SK-N-SH treated with all-trans-retinoic acid at 6 μM for 48 hours (cell line): ENCODE data around the gene SNIP1.
A peak's percentile ranks its signal among the peaks of the same experiment; 100 is the strongest.

Source experiments
- ATAC-seq: fragments of 200-7000 bp; cut with Tn5 transposase; 3 replicates; pipeline ENCODE4 v1.9.1; 2020; ENCODE audit warnings: mild to moderate bottlenecking, moderate library complexity
- BACH2 ChIP-seq: fragments of 250-450 bp; sonication (Bioruptor Pico); IDR thresholded peaks from 2 replicates; pipeline ENCODE4 v1.9.0; 2021; ENCODE audit warnings: mild to moderate bottlenecking, borderline replicate concordance
- CSDC2 ChIP-seq: fragments of 250-450 bp; sonication (Bioruptor Pico); IDR thresholded peaks from 2 replicates; pipeline ENCODE4 v1.5.0; 2020; ENCODE audit warnings: mild to moderate bottlenecking, moderate library complexity
- ESRRG ChIP-seq: fragments of 250-450 bp; sonication (Bioruptor Pico); IDR thresholded peaks from 2 replicates; pipeline ENCODE4 v1.6.1; 2021; ENCODE audit warnings: mild to moderate bottlenecking
- ISL1 ChIP-seq: fragments of 250-450 bp; sonication (Bioruptor Pico); IDR thresholded peaks from 2 replicates; pipeline ENCODE4 v2.1.2; 2022; ENCODE audit warnings: mild to moderate bottlenecking, moderate library complexity
- OSR1 ChIP-seq: fragments of 250-450 bp; sonication (Bioruptor Pico); IDR thresholded peaks from 2 replicates; pipeline ENCODE4 v1.8.0; 2022; ENCODE audit warnings: moderate library complexity, mild to moderate bottlenecking, inconsistent platforms
- RARB ChIP-seq: fragments of 250-450 bp; sonication (Bioruptor Pico); IDR thresholded peaks from 2 replicates; pipeline ENCODE4 v1.8.0; 2021; ENCODE audit warnings: mild to moderate bottlenecking, moderate library complexity
- SNAI2 ChIP-seq: fragments of 250-450 bp; sonication (Bioruptor Pico); IDR thresholded peaks from 2 replicates; pipeline ENCODE4 v1.5.0; 2020; ENCODE audit warnings: mild to moderate bottlenecking, moderate library complexity
- TCF4 ChIP-seq: fragments of 250-450 bp; sonication (Bioruptor Pico); IDR thresholded peaks from 2 replicates; pipeline ENCODE4 v1.8.0; 2021; ENCODE audit warnings: mild to moderate bottlenecking, moderate library complexity, borderline replicate concordance
- TOX ChIP-seq: fragments of 250-450 bp; sonication (Bioruptor Pico); IDR thresholded peaks from 2 replicates; pipeline ENCODE4 v1.8.0; 2021; ENCODE audit warnings: mild to moderate bottlenecking, moderate library complexity, borderline replicate concordance
- ZC3H10 ChIP-seq: fragments of 250-450 bp; sonication (Bioruptor Pico); IDR thresholded peaks from 2 replicates; pipeline ENCODE4 v1.5.1; 2021; ENCODE audit warnings: mild to moderate bottlenecking, moderate library complexity
- ZFP3 ChIP-seq: fragments of 250-450 bp; sonication (Bioruptor Pico); IDR thresholded peaks from 2 replicates; pipeline ENCODE4 v1.5.0; 2020; ENCODE audit warnings: mild to moderate bottlenecking, moderate library complexity
- ZFP30 ChIP-seq: fragments of 450-650 bp; formaldehyde crosslinking; IDR thresholded peaks from 2 replicates; pipeline ENCODE4 v1.5.0; 2022; ENCODE audit warnings: mild to moderate bottlenecking, moderate library complexity
- ZNF565 ChIP-seq: fragments of 450-650 bp; formaldehyde crosslinking; conservative IDR thresholded peaks from 2 replicates; pipeline ENCODE4 v1.5.0; 2020; ENCODE audit warnings: low read depth, mild to moderate bottlenecking, moderate library complexity
- ZNF70 ChIP-seq: fragments of 450-650 bp; formaldehyde crosslinking; IDR thresholded peaks from 2 replicates; pipeline ENCODE4 v1.5.0; 2020; ENCODE audit warnings: mild to moderate bottlenecking, moderate library complexity
- TF ChIP-seq, protein P1 (sequence below): fragments of 250-450 bp; sonication (Bioruptor Pico); IDR thresholded peaks from 2 replicates; pipeline ENCODE4 v1.8.0; 2020; ENCODE audit warnings: mild to moderate bottlenecking, moderate library complexity, borderline replicate concordance
- TF ChIP-seq, protein P2 (sequence below): fragments of 250-450 bp; sonication (Bioruptor Pico); IDR thresholded peaks from 2 replicates; pipeline ENCODE4 v1.5.1; 2021; ENCODE audit warnings: mild to moderate bottlenecking, moderate library complexity
- TF ChIP-seq, protein P3 (sequence below): fragments of 250-450 bp; sonication (Bioruptor Pico); IDR thresholded peaks from 2 replicates; pipeline ENCODE4 v1.5.1; 2020; ENCODE audit warnings: low read depth, mild to moderate bottlenecking, moderate library complexity
- TF ChIP-seq, protein P4 (sequence below): fragments of 250-450 bp; sonication (Bioruptor Pico); IDR thresholded peaks from 2 replicates; pipeline ENCODE4 v1.5.0; 2020; ENCODE audit warnings: mild to moderate bottlenecking, moderate library complexity

The SNIP1 gene, protein sequence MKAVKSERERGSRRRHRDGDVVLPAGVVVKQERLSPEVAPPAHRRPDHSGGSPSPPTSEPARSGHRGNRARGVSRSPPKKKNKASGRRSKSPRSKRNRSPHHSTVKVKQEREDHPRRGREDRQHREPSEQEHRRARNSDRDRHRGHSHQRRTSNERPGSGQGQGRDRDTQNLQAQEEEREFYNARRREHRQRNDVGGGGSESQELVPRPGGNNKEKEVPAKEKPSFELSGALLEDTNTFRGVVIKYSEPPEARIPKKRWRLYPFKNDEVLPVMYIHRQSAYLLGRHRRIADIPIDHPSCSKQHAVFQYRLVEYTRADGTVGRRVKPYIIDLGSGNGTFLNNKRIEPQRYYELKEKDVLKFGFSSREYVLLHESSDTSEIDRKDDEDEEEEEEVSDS

DNA sequence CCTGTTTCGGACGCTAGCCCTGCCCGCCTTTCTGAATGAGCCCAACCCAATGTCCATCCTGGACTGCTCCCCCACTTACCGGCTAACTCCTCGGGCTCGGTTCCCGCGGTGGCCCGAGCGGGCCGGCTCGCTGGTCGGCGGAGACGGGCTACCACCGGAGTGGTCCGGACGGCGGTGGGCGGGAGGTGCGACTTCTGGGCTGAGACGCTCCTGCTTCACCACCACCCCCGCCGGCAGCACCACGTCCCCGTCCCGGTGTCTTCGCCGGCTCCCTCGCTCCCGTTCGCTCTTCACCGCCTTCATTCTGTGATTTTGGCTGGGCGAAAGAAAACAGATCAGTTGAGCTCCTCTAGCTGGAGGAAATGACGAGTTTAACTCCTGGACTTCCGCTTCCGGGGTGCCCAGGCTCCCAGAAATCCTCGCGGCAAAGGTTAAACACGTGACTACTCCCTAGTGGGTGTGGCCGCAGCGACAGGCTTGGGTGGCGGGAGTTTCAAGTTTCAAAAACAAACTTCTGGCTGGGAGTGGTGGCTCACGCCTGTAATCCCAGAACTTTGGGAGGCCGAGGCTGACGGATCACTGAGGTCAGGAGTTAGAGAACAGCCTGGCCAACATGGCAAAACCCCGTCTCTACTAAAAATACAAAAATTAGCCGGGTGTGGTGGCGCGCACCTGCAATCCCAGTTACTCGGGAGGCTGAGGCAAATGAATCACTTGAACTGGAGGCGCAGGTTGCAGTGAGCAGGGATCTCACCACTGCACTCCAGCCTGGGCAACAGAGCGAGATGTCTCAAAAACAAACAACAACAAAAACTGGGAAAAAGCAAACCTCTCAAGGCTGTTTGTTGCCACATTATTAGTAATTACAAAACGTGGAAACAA, at the start of gene SNIP1:
SNIP1 (minus strand) TSS at position 367 of the 882 bp plus-strand sequence; CDS start at position 303, 64 bp downstream.
- peak; percentile 83 for ATAC-seq
- no peak for TF ChIP-seq ESRRG
- no peak for TF ChIP-seq ZNF70 (CRISPR knock-in tag)
- no peak for TF ChIP-seq ISL1
- no peak for TF ChIP-seq TCF4 (CRISPR knock-in tag)
- TF ChIP-seq RARB, result no peak
- TF ChIP-seq, protein P1, sequence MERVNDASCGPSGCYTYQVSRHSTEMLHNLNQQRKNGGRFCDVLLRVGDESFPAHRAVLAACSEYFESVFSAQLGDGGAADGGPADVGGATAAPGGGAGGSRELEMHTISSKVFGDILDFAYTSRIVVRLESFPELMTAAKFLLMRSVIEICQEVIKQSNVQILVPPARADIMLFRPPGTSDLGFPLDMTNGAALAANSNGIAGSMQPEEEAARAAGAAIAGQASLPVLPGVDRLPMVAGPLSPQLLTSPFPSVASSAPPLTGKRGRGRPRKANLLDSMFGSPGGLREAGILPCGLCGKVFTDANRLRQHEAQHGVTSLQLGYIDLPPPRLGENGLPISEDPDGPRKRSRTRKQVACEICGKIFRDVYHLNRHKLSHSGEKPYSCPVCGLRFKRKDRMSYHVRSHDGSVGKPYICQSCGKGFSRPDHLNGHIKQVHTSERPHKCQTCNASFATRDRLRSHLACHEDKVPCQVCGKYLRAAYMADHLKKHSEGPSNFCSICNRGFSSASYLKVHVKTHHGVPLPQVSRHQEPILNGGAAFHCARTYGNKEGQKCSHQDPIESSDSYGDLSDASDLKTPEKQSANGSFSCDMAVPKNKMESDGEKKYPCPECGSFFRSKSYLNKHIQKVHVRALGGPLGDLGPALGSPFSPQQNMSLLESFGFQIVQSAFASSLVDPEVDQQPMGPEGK (CRISPR knock-in tag), result no peak

DNA sequence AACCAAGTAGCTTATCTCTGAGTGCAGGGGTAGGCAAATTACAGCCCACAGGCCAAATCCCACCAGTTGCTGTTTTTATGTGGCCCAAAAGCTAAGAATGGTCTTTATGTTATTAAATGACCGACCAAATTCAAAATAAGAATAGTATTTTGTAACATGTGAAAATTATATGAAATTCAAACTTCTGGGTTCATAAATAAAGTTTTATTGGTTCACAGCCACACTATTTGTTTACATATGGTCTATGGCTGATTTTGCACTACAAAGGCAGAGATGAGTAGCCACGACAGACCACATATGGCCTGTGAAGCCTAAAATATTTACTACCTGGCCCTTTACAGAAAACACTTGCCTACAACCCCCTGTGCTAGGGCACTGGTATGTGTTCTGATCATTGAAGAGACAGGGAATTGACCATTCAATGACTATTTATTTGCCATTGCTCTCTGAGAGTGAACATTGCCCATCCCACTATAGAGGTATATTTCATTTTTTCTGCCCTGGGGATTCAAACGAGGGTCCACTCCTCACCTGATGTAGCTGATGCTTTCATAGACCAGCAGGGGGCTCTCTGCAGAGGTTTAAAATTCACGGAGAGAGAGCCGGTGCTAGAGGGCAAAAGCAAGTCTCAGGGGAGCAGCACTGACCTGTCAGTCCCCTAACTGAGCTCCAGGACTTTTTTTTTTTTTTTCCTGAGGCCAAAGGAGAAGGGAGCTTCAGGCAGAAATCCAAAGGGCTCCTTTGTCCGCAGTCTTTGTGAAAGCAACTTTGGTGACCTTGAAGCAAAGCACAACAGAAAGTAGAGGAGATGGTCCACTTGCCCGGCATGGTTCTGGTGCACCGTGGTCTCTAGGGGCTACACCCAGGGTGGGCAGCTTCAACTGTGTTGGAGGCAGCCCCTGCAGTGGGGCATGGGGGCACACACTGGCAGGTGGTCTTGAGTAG, 48.9 kb upstream of the SNIP1 start:
- no peak for TF ChIP-seq ZNF70 (CRISPR knock-in tag)
- no peak for TF ChIP-seq ISL1
- TF ChIP-seq ZFP3 (CRISPR knock-in tag), result no peak
- TF ChIP-seq ZC3H10 (CRISPR knock-in tag), result no peak
- peak; percentile 92 for ATAC-seq

DNA sequence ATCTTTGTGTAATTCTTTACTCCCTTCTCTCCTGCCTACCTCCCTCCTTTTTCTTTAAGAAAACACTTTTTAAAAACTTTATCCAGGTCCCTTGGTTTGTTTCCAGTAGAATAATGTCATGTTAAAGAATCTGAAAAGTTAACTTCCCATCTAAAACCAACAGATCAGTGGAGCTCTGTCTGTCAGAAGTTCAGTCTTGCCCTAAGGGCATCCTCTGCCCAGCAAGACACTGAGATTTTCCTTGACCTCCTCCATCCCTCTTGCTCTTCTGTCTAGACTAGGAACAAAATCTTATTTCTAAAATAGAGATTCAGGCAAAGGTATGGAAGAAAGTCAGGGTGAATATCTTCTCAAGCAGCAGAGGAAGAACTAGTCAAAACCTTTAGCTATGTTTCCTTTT, 47.3 kb upstream of the SNIP1 start:
- ATAC-seq, result no peak
- no peak for TF ChIP-seq TOX (CRISPR knock-in tag)
- no peak for TF ChIP-seq ISL1
- no peak for TF ChIP-seq BACH2 (CRISPR knock-in tag)
- TF ChIP-seq OSR1 (CRISPR knock-in tag), result no peak
- TF ChIP-seq, protein P2, sequence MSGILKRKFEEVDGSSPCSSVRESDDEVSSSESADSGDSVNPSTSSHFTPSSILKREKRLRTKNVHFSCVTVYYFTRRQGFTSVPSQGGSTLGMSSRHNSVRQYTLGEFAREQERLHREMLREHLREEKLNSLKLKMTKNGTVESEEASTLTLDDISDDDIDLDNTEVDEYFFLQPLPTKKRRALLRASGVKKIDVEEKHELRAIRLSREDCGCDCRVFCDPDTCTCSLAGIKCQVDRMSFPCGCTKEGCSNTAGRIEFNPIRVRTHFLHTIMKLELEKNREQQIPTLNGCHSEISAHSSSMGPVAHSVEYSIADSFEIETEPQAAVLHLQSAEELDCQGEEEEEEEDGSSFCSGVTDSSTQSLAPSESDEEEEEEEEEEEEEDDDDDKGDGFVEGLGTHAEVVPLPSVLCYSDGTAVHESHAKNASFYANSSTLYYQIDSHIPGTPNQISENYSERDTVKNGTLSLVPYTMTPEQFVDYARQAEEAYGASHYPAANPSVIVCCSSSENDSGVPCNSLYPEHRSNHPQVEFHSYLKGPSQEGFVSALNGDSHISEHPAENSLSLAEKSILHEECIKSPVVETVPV (CRISPR knock-in tag), result no peak
- TF ChIP-seq ZFP30, result no peak
- TF ChIP-seq RARB, result no peak
- no peak for TF ChIP-seq ZFP3 (CRISPR knock-in tag)
- TF ChIP-seq, protein P3, sequence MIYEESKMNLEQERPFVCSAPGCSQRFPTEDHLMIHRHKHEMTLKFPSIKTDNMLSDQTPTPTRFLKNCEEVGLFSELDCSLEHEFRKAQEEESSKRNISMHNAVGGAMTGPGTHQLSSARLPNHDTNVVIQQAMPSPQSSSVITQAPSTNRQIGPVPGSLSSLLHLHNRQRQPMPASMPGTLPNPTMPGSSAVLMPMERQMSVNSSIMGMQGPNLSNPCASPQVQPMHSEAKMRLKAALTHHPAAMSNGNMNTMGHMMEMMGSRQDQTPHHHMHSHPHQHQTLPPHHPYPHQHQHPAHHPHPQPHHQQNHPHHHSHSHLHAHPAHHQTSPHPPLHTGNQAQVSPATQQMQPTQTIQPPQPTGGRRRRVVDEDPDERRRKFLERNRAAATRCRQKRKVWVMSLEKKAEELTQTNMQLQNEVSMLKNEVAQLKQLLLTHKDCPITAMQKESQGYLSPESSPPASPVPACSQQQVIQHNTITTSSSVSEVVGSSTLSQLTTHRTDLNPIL, result no peak

DNA sequence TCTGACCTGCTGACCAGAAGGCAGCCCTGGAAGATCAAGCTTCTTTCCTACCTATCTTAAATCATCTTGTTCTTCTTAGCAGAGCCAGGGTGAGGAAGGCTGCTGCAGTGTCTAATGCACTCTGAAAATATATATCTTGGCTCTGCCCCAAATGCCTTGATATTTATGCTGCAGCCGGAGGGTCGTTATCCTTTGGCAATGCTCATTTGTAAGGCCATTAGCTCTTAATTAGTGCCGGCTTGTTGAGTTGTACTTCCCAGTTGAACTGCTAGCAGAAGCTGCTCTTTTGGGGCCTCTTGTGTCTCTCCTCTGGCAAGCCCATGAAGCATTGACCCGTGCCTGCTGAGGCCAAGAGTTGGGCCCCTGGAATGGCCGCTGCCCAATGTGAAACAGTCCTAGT, 45.8 kb upstream of the SNIP1 start:
- ATAC-seq, result no peak
- TF ChIP-seq, protein P4, sequence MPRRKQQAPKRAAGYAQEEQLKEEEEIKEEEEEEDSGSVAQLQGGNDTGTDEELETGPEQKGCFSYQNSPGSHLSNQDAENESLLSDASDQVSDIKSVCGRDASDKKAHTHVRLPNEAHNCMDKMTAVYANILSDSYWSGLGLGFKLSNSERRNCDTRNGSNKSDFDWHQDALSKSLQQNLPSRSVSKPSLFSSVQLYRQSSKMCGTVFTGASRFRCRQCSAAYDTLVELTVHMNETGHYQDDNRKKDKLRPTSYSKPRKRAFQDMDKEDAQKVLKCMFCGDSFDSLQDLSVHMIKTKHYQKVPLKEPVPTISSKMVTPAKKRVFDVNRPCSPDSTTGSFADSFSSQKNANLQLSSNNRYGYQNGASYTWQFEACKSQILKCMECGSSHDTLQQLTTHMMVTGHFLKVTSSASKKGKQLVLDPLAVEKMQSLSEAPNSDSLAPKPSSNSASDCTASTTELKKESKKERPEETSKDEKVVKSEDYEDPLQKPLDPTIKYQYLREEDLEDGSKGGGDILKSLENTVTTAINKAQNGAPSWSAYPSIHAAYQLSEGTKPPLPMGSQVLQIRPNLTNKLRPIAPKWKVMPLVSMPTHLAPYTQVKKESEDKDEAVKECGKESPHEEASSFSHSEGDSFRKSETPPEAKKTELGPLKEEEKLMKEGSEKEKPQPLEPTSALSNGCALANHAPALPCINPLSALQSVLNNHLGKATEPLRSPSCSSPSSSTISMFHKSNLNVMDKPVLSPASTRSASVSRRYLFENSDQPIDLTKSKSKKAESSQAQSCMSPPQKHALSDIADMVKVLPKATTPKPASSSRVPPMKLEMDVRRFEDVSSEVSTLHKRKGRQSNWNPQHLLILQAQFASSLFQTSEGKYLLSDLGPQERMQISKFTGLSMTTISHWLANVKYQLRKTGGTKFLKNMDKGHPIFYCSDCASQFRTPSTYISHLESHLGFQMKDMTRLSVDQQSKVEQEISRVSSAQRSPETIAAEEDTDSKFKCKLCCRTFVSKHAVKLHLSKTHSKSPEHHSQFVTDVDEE (CRISPR knock-in tag), result peak; percentile 36; the same call in 1 of the 2 replicates
- TF ChIP-seq ZNF565 (CRISPR knock-in tag) (no peak), TOX (CRISPR knock-in tag) (no peak), ISL1 (no peak), SNAI2 (CRISPR knock-in tag) (no peak), ESRRG (no peak), CSDC2 (CRISPR knock-in tag) (no peak), ZFP30 (no peak), TCF4 (CRISPR knock-in tag) (0 out of 2 replicates have a peak, but pooled peaks have one; percentile 26)
